G401.6 (cell line): ENCODE measurements around the gene P2RY10.
"Not testable (repeated sequence)": the region's sequence is repeated elsewhere in the genome, so short reads cannot be mapped to it uniquely, and the experiment has no call there.

ENCODE experiments used
- FAIRE-seq: peaks from 2 replicates; lab custom pipeline; 2012; peaks lifted over from hg19 to GRCh38; lab: Jason Lieb, UNC

P2RY10 gene

GRCh38 chrX:78945186-78945912 is at the start of gene P2RY10:
Gene P2RY10 (plus strand): TSS chrX:78945391. CDS start chrX:78960521, 15,130 bp downstream.
- FAIRE-seq: no peak

GRCh38 chrX:78922754-78923153 is 22.4 kb upstream of the P2RY10 start:
- FAIRE-seq: no peak

DNA sequence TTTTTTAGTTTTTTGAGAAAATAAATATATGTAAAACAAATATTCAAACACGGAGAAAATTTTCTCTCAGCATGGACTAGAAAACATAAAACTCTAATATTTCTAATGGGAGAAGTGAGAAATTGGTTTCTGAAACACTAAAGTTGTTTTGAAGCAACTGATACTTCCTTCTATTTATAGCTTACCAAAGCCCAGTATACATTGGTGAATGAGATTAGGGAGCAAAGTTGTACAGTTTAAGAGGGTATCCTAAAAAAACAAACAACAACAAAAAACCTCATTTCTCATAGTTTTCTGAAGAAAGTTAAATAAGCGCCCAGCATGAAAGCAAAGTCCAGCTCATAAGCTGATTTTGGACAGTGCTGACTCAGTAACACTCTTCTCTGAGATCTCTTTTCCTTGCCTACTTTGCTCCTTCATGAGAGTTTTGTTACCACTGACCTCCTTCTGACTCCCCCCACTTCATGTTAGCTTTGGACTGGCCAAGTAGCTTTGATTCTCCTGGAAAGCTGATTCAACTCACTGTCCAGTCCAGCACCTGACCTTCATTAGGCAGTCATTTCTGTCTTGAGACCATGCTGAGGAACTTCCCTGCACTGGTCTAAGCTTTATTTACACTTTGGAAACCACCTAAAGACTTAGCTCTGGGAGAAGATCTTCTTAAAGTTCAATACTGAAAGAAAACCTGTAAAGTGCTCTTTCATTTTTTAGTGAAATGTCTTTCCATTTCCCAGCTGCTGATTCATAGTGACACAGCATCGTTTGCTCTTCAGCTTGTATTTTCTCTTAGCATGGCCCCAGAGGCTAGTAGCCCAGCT is 21.8 kb upstream of the P2RY10 start:
- no peak for FAIRE-seq

DNA sequence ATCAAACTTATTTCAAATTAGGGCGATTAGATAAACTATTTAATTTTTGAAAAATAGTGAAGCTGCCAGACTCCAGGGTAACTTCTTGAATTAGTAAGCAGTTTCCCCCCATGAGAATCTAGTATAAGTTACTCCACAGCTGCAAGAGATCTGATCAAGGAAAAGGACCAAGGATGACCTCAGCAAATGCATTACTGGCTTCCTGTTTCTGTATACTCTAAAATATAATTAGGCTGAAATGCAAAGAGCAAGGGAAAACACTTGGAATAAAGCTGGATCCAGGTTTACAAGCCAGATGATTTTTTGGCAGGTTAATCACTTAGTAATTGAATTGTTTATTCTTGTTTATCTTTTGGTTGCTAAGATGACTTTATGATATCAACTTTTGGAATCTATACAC is 13.4 kb upstream of the P2RY10 start:
- FAIRE-seq: no peak

DNA sequence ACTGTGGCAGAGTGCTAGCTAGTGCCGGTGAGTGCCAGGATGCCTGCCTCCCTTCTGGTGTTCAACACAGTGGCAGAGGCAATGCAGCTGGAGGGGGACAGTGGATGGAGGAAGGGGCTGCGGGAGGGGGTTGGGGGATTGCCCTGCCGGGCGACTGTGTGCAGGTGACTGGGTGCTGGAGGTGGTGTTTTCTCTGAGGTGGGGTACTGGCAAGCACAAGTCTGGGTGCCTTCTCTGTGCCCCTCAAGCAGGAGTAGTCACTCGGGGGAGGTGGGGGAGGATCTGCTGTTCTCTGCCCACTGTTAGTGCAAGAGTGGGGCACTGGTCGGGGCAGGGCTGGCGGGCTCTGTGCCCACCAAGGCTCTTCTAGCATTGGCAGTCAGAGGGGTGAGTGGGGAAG is 10.3 kb upstream of the P2RY10 start:
- no peak for FAIRE-seq

DNA sequence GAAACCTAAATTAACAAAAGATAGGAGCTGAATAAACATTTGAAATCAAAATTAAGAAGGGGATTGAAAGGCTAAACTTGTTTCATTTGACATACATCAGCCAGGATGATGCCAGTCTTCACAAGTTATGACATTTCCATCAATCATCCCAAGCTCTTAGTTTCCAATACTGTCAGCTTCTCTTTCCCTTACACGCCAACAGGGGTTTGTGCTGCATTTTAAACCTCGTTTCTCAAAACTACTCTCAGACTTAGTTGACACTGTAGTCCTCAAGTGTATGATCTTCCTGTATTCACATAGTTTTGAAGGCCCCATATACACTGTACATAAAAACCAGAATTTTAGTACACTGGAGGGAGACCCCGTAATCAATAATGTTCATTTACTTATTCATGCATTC is 840 bp upstream of the P2RY10 start:
- FAIRE-seq: no peak

GRCh38 chrX:78946178-78946931 is 1.2 kb downstream of the P2RY10 start:
- FAIRE-seq: no peak

- FAIRE-seq: no peak
Measured at GRCh38 chrX:78950009-78950835, 5.0 kb downstream of the P2RY10 start.

GRCh38 chrX:78957049-78957767 is 12.0 kb downstream of the P2RY10 start:
- no peak for FAIRE-seq

- FAIRE-seq: no peak
Measured at GRCh38 chrX:78957768-78958130, 12.6 kb downstream of the P2RY10 start.

- FAIRE-seq: no peak
Measured at GRCh38 chrX:78958419-78959116, 13.4 kb downstream of the P2RY10 start.

DNA sequence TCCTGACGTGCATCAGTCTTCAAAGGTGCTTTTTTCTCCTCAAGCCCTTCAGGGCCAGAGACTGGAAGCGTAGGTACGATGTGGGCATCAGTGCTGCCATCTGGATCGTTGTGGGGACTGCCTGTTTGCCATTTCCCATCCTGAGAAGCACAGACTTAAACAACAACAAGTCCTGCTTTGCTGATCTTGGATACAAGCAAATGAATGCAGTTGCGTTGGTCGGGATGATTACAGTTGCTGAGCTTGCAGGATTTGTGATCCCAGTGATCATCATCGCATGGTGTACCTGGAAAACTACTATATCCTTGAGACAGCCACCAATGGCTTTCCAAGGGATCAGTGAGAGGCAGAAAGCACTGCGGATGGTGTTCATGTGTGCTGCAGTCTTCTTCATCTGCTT is 15.7 kb downstream of the P2RY10 start:
- no peak for FAIRE-seq

- FAIRE-seq: no peak
Measured at GRCh38 chrX:78964598-78964997, 19.4 kb downstream of the P2RY10 start.

- FAIRE-seq: no peak
Measured at GRCh38 chrX:78979789-78980464, 34.7 kb downstream of the P2RY10 start.

DNA sequence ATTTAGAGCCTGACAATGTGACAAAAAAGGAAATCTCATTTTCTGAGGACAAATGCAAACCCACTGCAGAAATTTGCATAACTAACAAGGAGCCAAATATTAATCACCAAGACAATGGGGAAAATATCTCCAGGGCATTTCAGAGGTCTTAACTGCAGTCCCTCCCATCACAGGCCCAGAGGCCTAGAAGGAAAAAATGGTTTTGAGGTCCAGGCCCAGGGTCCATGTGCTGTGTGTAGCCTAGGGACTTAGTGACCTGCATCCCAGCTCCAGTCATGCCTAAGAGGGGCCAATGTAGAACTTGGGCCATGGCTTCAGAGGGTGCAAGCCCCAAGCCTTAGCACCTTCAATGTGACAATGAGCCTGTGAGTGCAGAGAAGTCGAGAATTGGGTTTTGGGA is 44.2 kb downstream of the P2RY10 start:
- no peak for FAIRE-seq

DNA sequence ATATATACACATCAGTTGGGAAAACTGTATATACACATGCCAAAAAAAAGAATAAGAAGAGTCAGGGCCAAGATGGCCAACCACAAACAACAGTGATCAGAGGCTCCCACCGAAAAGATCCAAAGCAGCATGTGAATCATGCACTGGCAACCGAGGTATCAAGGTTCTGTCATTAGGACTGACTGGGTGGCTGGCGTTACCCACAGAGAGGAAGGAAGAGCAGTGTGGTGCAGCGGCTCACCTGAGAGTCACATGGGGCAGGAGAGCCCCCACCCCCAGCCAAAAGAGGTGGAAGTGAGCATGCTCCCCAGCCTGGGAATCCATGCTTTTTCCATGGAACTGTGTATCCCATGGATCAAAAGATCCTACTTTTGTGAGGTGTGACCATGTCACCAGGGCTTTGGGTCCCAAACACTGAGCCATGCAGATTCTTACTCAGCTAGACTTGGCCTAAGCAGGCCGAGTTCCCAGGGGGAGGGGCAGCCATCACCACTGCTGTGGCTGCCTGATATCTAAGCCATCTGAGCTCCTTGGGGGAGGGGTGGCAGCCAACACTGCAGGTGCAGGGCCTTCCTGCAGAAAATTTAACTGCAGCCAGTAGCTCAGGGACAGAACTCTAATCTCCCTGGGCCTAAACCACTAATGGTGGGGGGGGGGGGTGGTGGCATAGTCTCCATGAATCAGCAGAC is 52.8 kb downstream of the P2RY10 start:
- FAIRE-seq: no peak

DNA sequence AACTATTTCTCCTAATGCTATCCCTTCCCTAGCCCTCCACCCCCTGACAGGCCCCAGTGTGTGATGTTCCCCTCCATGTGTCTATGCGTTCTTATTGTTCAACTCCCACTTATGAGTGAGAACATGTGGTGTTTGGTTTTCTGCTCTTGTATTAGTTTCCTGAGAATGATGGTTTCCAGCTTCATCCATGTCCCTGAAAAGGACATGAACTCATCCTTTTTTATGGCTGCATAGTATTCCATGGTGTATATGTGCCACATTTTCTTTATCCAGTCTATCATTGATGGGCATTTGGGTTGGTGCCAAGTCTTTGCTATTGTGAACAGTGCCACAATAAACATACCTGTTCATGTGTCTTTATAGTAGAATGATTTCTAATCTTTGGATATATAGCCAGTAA is 62.3 kb downstream of the P2RY10 start:
- not testable (repeated sequence) for FAIRE-seq
